HepG2 (cell line): Measurements from ENCODE around the gene MEIS3. TPM values are rescaled to one million over a fixed set of nuclear protein-coding genes. Genes with fewer than 3 reads are reported as not detected.

Experiments used
- ATAC-seq: fragments of 200-7000 bp; cut with Tn5 transposase; 3 replicates; pipeline ENCODE4 v1.9.1; 2020; ENCODE audit warnings: mild to moderate bottlenecking, moderate library complexity
- BruUV-seq: library from RNA; stranded (reverse); fragments of 400-500 nt; replicated peaks from 2 replicates; lab custom pipeline; 2021; lab: Mats Ljungman, UMichigan
- CTCF ChIA-PET: fragments of 300-600 bp; formaldehyde crosslinking; extraction: SDS; loops from one replicate; lab custom pipeline; 2021; ENCODE audit warnings: low total read pairs, inconsistent platforms, low intra/inter-chr PET ratio; lab: Yijun Ruan, JAX
- POLR2A ChIA-PET: fragments of 350-600 bp; sonication (Branson Sonifier 250); formaldehyde crosslinking; loops from one replicate; lab custom pipeline; 2020; ENCODE audit warnings: antibody characterized with exemption, inconsistent platforms; lab: Yijun Ruan, JAX
- DNase-seq: peaks from one replicate; pipeline ENCODE4 v3.0.0-alpha.2; 2015; ENCODE audit warnings: low spot score
- FAIRE-seq: peaks from 3 replicates; lab custom pipeline; 2011; peaks lifted over from hg19 to GRCh38; lab: Jason Lieb, UNC
- H2AFZ ChIP-seq: one replicate; pipeline ENCODE4 v1.6.1; 2011; ENCODE audit warnings: low read length, inconsistent platforms
- H3K27ac ChIP-seq: fragments of 300-600 bp; 3 replicates; pipeline ENCODE4 v1.8.0; 2011; ENCODE audit warnings: mixed run types, mild to moderate bottlenecking, mixed read lengths, low read length, inconsistent platforms; ENCODE audit not compliant: insufficient read depth; ENCODE audit errors: extremely low read length
- H3K27me3 ChIP-seq, 2 experiments: fragments of 200-600 bp in 1 of 2; 2 replicates in 1 of 2; 3 replicates in 1 of 2; pipeline versions ENCODE4 v1.6.0 to v1.8.0; 2011; ENCODE audit warnings: low read length in 2 of 2, mild to moderate bottlenecking in 2 of 2, moderate library complexity in 2 of 2, inconsistent platforms in 1 of 2; ENCODE audit not compliant: insufficient read depth in 2 of 2, control insufficient read depth in 1 of 2
- H3K36me3 ChIP-seq, 2 experiments: fragments of 200-600 bp in 1 of 2; replicated peaks in 1 of 2; 2 replicates in 1 of 2; 3 replicates in 1 of 2; pipeline versions ENCODE4 v1.5.1 to v1.8.0; 2011; ENCODE audit warnings: low read length in 2 of 2, inconsistent platforms in 1 of 2; ENCODE audit not compliant: insufficient read depth in 2 of 2, control insufficient read depth in 1 of 2
- H3K4me1 ChIP-seq: 2 replicates; pipeline ENCODE4 v1.5.1; 2012; ENCODE audit warnings: low read length, inconsistent platforms; ENCODE audit not compliant: insufficient read depth
- H3K4me2 ChIP-seq: 2 replicates; pipeline ENCODE4 v1.6.0; 2011; ENCODE audit warnings: low read depth, low read length, inconsistent platforms
- H3K4me3 ChIP-seq, 3 experiments: fragments of 200-600 bp in 1 of 3; sonication (generic), shearing (Covaris generic) in 1 of 3; replicated peaks in 1 of 3; 2 replicates each; pipeline ENCODE4 v1.5.1; 2011 to 2016; ENCODE audit warnings: low read length in 3 of 3, inconsistent platforms in 2 of 3, low read depth in 2 of 3, mild to moderate bottlenecking in 2 of 3, control low read depth in 1 of 3, mixed read lengths in 1 of 3; ENCODE audit not compliant: insufficient read depth in 1 of 3
- H3K79me2 ChIP-seq: one replicate; pipeline ENCODE4 v1.6.1; 2011; ENCODE audit warnings: low read length, inconsistent platforms; ENCODE audit not compliant: insufficient read depth
- H3K9ac ChIP-seq: 2 replicates; pipeline ENCODE4 v1.6.0; 2011; ENCODE audit warnings: mild to moderate bottlenecking, low read depth, low read length, inconsistent platforms; ENCODE audit not compliant: insufficient read depth
- H3K9me3 ChIP-seq: 2 replicates; pipeline ENCODE4 v1.5.1; 2012; ENCODE audit warnings: mild to moderate bottlenecking, low read length
- H4K20me1 ChIP-seq: 2 replicates; pipeline ENCODE4 v1.6.0; 2011; ENCODE audit warnings: inconsistent platforms, mild to moderate bottlenecking, low read length, moderate library complexity; ENCODE audit not compliant: insufficient read depth
- ATRX ChIP-seq: sonication (generic); formaldehyde crosslinking; IDR thresholded peaks from 2 replicates; pipeline ENCODE4 v1.4.0; 2020; ENCODE audit warnings: missing genetic modification reagents, borderline replicate concordance
- EP300 ChIP-seq, 3 experiments: sonication (generic) in 1 of 3; formaldehyde crosslinking in 1 of 3; IDR thresholded peaks; 2 replicates each; pipeline versions ENCODE4 v1.5.1 to v1.6.1; 2011 to 2020; ENCODE audit warnings: low read depth in 2 of 3, low read length in 2 of 3, borderline replicate concordance in 1 of 3, improper control_type of control experiment in 1 of 3, mild to moderate bottlenecking in 1 of 3, missing genetic modification reagents in 1 of 3, moderate library complexity in 1 of 3
- ETV5 ChIP-seq: IDR thresholded peaks from 2 replicates; pipeline ENCODE4 v1.6.1; 2018; ENCODE audit warnings: missing biosample characterization, missing genetic modification reagents, inconsistent platforms, borderline replicate concordance
- FLYWCH1 ChIP-seq: sonication (generic); formaldehyde crosslinking; IDR thresholded peaks from 2 replicates; pipeline ENCODE4 v1.8.1; 2023; ENCODE audit warnings: mild to moderate bottlenecking, missing genetic modification reagents
- FOXO1 ChIP-seq: sonication (generic); formaldehyde crosslinking; IDR thresholded peaks from 2 replicates; pipeline ENCODE4 v1.4.0; 2020; ENCODE audit warnings: missing genetic modification reagents
- GATAD1 ChIP-seq: IDR thresholded peaks from 2 replicates; pipeline ENCODE4 v1.6.1; 2016; ENCODE audit warnings: missing genetic modification reagents, missing compliant biosample characterization
- JDP2 ChIP-seq: sonication (generic); formaldehyde crosslinking; IDR thresholded peaks from 2 replicates; pipeline ENCODE4 v1.8.1; 2022; ENCODE audit warnings: missing genetic modification reagents, borderline replicate concordance
- JUNB ChIP-seq: sonication (generic); formaldehyde crosslinking; IDR thresholded peaks from 2 replicates; pipeline ENCODE4 v1.8.0; 2022; ENCODE audit warnings: missing genetic modification reagents, mild to moderate bottlenecking, borderline replicate concordance
- MATR3 ChIP-seq: sonication (generic); formaldehyde crosslinking; IDR thresholded peaks from 2 replicates; pipeline ENCODE4 v1.4.0; 2020; ENCODE audit warnings: missing genetic modification reagents
- MTA3 ChIP-seq: sonication (generic); formaldehyde crosslinking; IDR thresholded peaks from 2 replicates; pipeline ENCODE4 v1.4.0; 2020; ENCODE audit warnings: missing genetic modification reagents
- RBAK ChIP-seq: sonication (generic); formaldehyde crosslinking; IDR thresholded peaks from 2 replicates; pipeline ENCODE4 v1.5.1; 2020; ENCODE audit warnings: mild to moderate bottlenecking, missing genetic modification reagents
- ZBTB1 ChIP-seq: sonication (generic); formaldehyde crosslinking; IDR thresholded peaks from 2 replicates; pipeline ENCODE4 v1.4.0; 2020; ENCODE audit warnings: missing genetic modification reagents, borderline replicate concordance
- ZBTB49 ChIP-seq: sonication (generic); formaldehyde crosslinking; IDR thresholded peaks from 2 replicates; pipeline ENCODE4 v1.4.0; 2020; ENCODE audit warnings: missing genetic modification reagents, borderline replicate concordance
- ZFAT ChIP-seq: sonication (generic); formaldehyde crosslinking; conservative IDR thresholded peaks from 2 replicates; pipeline ENCODE4 v1.8.1; 2023; ENCODE audit warnings: missing genetic modification reagents, inconsistent platforms
- ZNF446 ChIP-seq: sonication (generic); formaldehyde crosslinking; IDR thresholded peaks from 2 replicates; pipeline ENCODE4 v1.5.0; 2020; ENCODE audit warnings: mild to moderate bottlenecking, missing genetic modification reagents
- ZNF619 ChIP-seq: sonication (generic); formaldehyde crosslinking; IDR thresholded peaks from 2 replicates; pipeline ENCODE4 v1.4.0; 2020; ENCODE audit warnings: mild to moderate bottlenecking, missing genetic modification reagents
- ZNF672 ChIP-seq: sonication (generic); formaldehyde crosslinking; IDR thresholded peaks from 2 replicates; pipeline ENCODE4 v1.8.1; 2022; ENCODE audit warnings: missing genetic modification reagents
- WGBS: methylation state at CpG from one replicate; pipeline ENCODE4 v1.1.6; 2017; ENCODE audit warnings: low lambda C conversion rate; 5-methylcytosine and 5-hydroxymethylcytosine counted together
- in situ Hi-C: cut with HindIII; loops from 2 replicates; pipeline ENCODE4 v1.10.0; 2017; ENCODE audit warnings: low pct_unique_long_range_greater_than_20kb; ENCODE audit not compliant: extremely low pct_ligation_motif_present
- intact Hi-C: fragments of 100-400 bp; cut with micrococcal nuclease; formaldehyde crosslinking; loops from one replicate; pipeline ENCODE4 v1.10.0; 2022; ENCODE audit not compliant: unreplicated experiment
- polyA plus RNA-seq, 8 experiments: library from polyadenylated mRNA; depleted of rRNA in 3 of 8; stranded (reverse) in 7 of 8; unstranded in 1 of 8; fragments of >200 nt; fragmentation: Illumina TruSeq in 4 of 8; extraction: Trizol in 4 of 8; gene quantifications; 2 replicates each; pipeline versions ENCODE4 v1.2.1 to v1.2.3, GENCODE V29; 2011 to 2016; ENCODE audit warnings: low read depth in 4 of 8, missing spikeins in 1 of 8, mixed read lengths in 1 of 8; ENCODE audit not compliant: insufficient read depth in 1 of 8
- total RNA-seq, 5 experiments: library from RNA; depleted of rRNA; stranded (reverse); fragments of >200 nt; fragmentation: Illumina TruSeq; extraction: Trizol; gene quantifications; 2 replicates each; pipeline ENCODE4 v1.2.3, GENCODE V29; 2016; ENCODE audit warnings: low read depth in 1 of 5

Gene MEIS3
- total and polyA plus RNA-seq, 2 of the 13 experiments (the other 11 are each of a cell fraction or from before 2014, with no cell fraction given) = 0.09 to 0.70 TPM

- Histone ChIP-seq H4K20me1 (peaks cover 8% of the 10 kb centered on the region; the same call in 1 of the 2 replicates), H3K36me3 (no peaks in the 10 kb centered on the region), H2AFZ (no peak overlapping the region), H3K79me2 (no peaks in the 10 kb centered on the region), H3K9me3 (no peaks in the 10 kb centered on the region), H3K9ac (no peak overlapping the region), H3K4me1 (no peaks in the 10 kb centered on the region), H3K4me2 (no peak overlapping the region), H3K4me3 (no peak overlapping the region), H3K27ac (no peak overlapping the region), H3K27me3 (peaks cover 17 to 68% of the 10 kb centered on the region in 2 experiments)
- no TSS peak for BruUV-seq
- 16% methylated on average over 12 of the region's 16 CpGs for WGBS
- FAIRE-seq (no peak), ATAC-seq (no peak), DNase-seq (no peak)
- CTCF ChIA-PET = no interaction called here
- TF ChIP-seq RBAK (CRISPR knock-in tag) (no peak), ETV5 (CRISPR knock-in tag) (no peak), JUNB (CRISPR knock-in tag) (no peak), ZNF446 (CRISPR knock-in tag) (no peak), ZBTB49 (CRISPR knock-in tag) (no peak), MATR3 (CRISPR knock-in tag) (no peak), ZNF619 (CRISPR knock-in tag) (no peak), ZBTB1 (CRISPR knock-in tag) (no peak), JDP2 (CRISPR knock-in tag) (no peak), ATRX (no peak), ZFAT (CRISPR knock-in tag) (no peak), FLYWCH1 (no peak), MTA3 (CRISPR knock-in tag) (no peak), ZNF672 (CRISPR knock-in tag) (no peak), FOXO1 (CRISPR knock-in tag) (no peak), GATAD1 (CRISPR knock-in tag) (no peak), EP300 (IDR thresholded peaks at IDR 0.05; ENCODE audit: low read depth in 2 of 2, low read length in 2 of 2) (no peak), EP300 (CRISPR knock-in tag; IDR thresholded peaks at IDR 0.05; ENCODE audit: borderline replicate concordance) (no peak)
- POLR2A ChIA-PET = no interaction called here
- intact Hi-C loops (no loop called here), in situ Hi-C loops (no loop called here)
These were observed 2.0 kb upstream of the MEIS3 start for GRCh38 chr19:47421244-47421786.
